ENCODE measurements around the gene SPATS2L. TPM values are rescaled to one million over a fixed set of nuclear protein-coding genes. Genes with fewer than 3 reads are reported as not detected.
A peak's percentile ranks its signal among the peaks of the same experiment; 100 is the strongest.

Gene SPATS2L
- total RNA-seq, 1 donor from 2014 or later = 192 TPM

DNA sequence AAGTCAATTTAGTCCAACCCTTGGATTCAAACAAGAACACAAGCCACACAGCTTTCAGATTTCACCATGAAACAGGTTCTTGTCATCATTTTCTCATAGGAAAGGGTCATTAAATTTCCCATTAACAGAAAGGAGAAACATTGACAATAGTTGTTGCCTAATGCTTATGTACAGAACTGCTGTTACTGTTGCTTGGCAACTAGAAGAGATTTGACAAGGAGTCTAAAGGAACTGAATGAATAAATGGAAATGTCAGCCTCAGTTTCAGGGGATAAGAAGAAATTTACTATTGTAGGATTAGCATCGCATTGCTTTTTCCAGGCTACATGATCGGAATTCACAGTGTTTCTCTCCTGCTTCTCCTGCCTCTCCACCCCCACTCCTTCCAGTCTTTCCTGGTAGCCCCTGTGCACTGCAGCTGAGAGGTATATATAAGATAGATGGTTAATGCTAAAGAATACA, 90.3 kb downstream of the SPATS2L start:
- Histone ChIP-seq H3K9ac (ENCODE audit: low read length) (no peak overlapping the region), H3K27ac (ENCODE audit: low read depth, low read length) (peak overlapping the region; percentile 44), H3K4me3 (ENCODE audit: insufficient read depth, low read depth, low read length) (peak overlapping the region; percentile 8), H3K4me1 (ENCODE audit: insufficient read depth, low read length) (peaks cover 19% of the 10 kb centered on the region), H3K79me2 (ENCODE audit: insufficient read depth, low read length) (peaks cover 45% of the 10 kb centered on the region), H2AFZ (ENCODE audit: low read depth, low read length) (no peak overlapping the region), H3K4me2 (ENCODE audit: low read length) (peak overlapping the region; percentile 76), H4K20me1 (ENCODE audit: insufficient read depth, low read length) (no peaks in the 10 kb centered on the region), H3K36me3 (ENCODE audit: insufficient read depth, low read length) (no peaks in the 10 kb centered on the region), H3K27me3 (ENCODE audit: insufficient read depth, low read length) (no peaks in the 10 kb centered on the region), H3K9me3 (ENCODE audit: insufficient read depth, low read depth, low read length) (no peaks in the 10 kb centered on the region)
- Mint-ChIP-seq H3K27me3 (ENCODE audit: low read depth, unreplicated experiment) (no peaks in the 10 kb centered on the region), H3K36me3 (ENCODE audit: low read depth, unreplicated experiment) (peaks cover 15% of the 10 kb centered on the region), H3K27ac (ENCODE audit: unreplicated experiment) (peak overlapping the region; percentile 60), H3K9me3 (ENCODE audit: unreplicated experiment) (no peaks in the 10 kb centered on the region), H3K4me1 (ENCODE audit: low read depth, unreplicated experiment) (peaks cover 46% of the 10 kb centered on the region), H3K4me3 (ENCODE audit: unreplicated experiment) (no peak overlapping the region)
- TF ChIP-seq EZH2 (IDR thresholded peaks at IDR 0.05; ENCODE audit: insufficient read depth, low read length) = no peak
- TF ChIP-seq CTCF (IDR thresholded peaks at IDR 0.05; ENCODE audit: insufficient read depth, low read depth, low read length) = no peak
- FAIRE-seq = no peak
- no peak for DNase-seq (ENCODE audit: low read depth)

- peak overlapping the region; percentile 66 for H3K27ac ChIP-seq (ENCODE audit: low read depth, low read length)
- peaks cover 13% of the 10 kb centered on the region for H3K36me3 Mint-ChIP-seq (ENCODE audit: low read depth, unreplicated experiment)
- peak overlapping the region; percentile 34 for H3K9ac ChIP-seq (ENCODE audit: low read length)
- peaks cover 19% of the 10 kb centered on the region for H3K4me1 ChIP-seq (ENCODE audit: insufficient read depth, low read length)
- no peaks in the 10 kb centered on the region for H3K9me3 ChIP-seq (ENCODE audit: insufficient read depth, low read depth, low read length)
- FAIRE-seq (peak; percentile 83), DNase-seq (ENCODE audit: low read depth) (peak; percentile 63)
- no peaks in the 10 kb centered on the region for H3K27me3 ChIP-seq (ENCODE audit: insufficient read depth, low read length)
- no peaks in the 10 kb centered on the region for H3K9me3 Mint-ChIP-seq (ENCODE audit: unreplicated experiment)
- TF ChIP-seq EZH2 (IDR thresholded peaks at IDR 0.05; ENCODE audit: insufficient read depth, low read length) (no peak), CTCF (IDR thresholded peaks at IDR 0.05; ENCODE audit: insufficient read depth, low read depth, low read length) (no peak)
- H4K20me1 ChIP-seq (ENCODE audit: insufficient read depth, low read length) = no peaks in the 10 kb centered on the region
- H3K79me2 ChIP-seq (ENCODE audit: insufficient read depth, low read length) = peaks cover 45% of the 10 kb centered on the region
- H3K4me3 Mint-ChIP-seq (ENCODE audit: unreplicated experiment) = no peak overlapping the region
- H3K36me3 ChIP-seq (ENCODE audit: insufficient read depth, low read length) = no peaks in the 10 kb centered on the region
- H2AFZ ChIP-seq (ENCODE audit: low read depth, low read length) = no peak overlapping the region
- peak overlapping the region; percentile 76 for H3K4me2 ChIP-seq (ENCODE audit: low read length)
- H3K4me1 Mint-ChIP-seq (ENCODE audit: low read depth, unreplicated experiment) = peaks cover 44% of the 10 kb centered on the region
- H3K27me3 Mint-ChIP-seq (ENCODE audit: low read depth, unreplicated experiment) = no peaks in the 10 kb centered on the region
- no peak overlapping the region for H3K4me3 ChIP-seq (ENCODE audit: insufficient read depth, low read depth, low read length)
- peak overlapping the region; percentile 79 for H3K27ac Mint-ChIP-seq (ENCODE audit: unreplicated experiment)
These were observed 91.3 kb downstream of the SPATS2L start for GRCh38 chr2:200397785-200398184.

DNA sequence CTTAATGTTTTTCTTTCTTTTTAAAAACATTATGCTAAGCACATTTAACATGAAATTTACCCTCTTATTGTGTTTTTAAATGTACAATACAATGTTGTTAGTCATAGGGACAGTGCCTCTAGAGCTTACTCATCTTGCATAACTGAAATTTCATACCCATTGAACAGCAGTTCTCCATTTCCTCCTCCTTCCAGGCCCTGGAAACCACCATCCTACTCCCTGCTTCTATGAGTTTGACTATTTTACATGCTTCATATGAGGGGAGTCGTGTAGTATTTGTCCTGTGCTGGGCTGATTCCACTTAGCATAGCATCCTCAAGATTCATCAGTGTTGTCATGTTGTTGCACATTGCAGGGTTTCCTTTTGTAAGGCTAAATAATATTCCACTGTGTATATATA, 92.6 kb downstream of the SPATS2L start:
- no peaks in the 10 kb centered on the region for H3K27me3 ChIP-seq (ENCODE audit: insufficient read depth, low read length)
- no peak overlapping the region for H3K9ac ChIP-seq (ENCODE audit: low read length)
- H3K4me2 ChIP-seq (ENCODE audit: low read length) = peak overlapping the region; percentile 16
- no peaks in the 10 kb centered on the region for H4K20me1 ChIP-seq (ENCODE audit: insufficient read depth, low read length)
- H2AFZ ChIP-seq (ENCODE audit: low read depth, low read length) = no peak overlapping the region
- Mint-ChIP-seq H3K27me3 (ENCODE audit: low read depth, unreplicated experiment) (no peaks in the 10 kb centered on the region), H3K27ac (ENCODE audit: unreplicated experiment) (peak overlapping the region; percentile 75), H3K4me1 (ENCODE audit: low read depth, unreplicated experiment) (peaks cover 49% of the 10 kb centered on the region), H3K4me3 (ENCODE audit: unreplicated experiment) (no peak overlapping the region), H3K36me3 (ENCODE audit: low read depth, unreplicated experiment) (peaks cover 19% of the 10 kb centered on the region), H3K9me3 (ENCODE audit: unreplicated experiment) (no peaks in the 10 kb centered on the region)
- H3K27ac ChIP-seq (ENCODE audit: low read depth, low read length) = peak overlapping the region; percentile 63
- peaks cover 54% of the 10 kb centered on the region for H3K79me2 ChIP-seq (ENCODE audit: insufficient read depth, low read length)
- H3K36me3 ChIP-seq (ENCODE audit: insufficient read depth, low read length) = no peaks in the 10 kb centered on the region
- TF ChIP-seq EZH2 (IDR thresholded peaks at IDR 0.05; ENCODE audit: insufficient read depth, low read length) (no peak), CTCF (IDR thresholded peaks at IDR 0.05; ENCODE audit: insufficient read depth, low read depth, low read length) (no peak)
- H3K4me1 ChIP-seq (ENCODE audit: insufficient read depth, low read length) = peaks cover 21% of the 10 kb centered on the region
- no peak overlapping the region for H3K4me3 ChIP-seq (ENCODE audit: insufficient read depth, low read depth, low read length)
- H3K9me3 ChIP-seq (ENCODE audit: insufficient read depth, low read depth, low read length) = no peaks in the 10 kb centered on the region
- FAIRE-seq = peak; percentile 54
- DNase-seq (ENCODE audit: low read depth) = peak; percentile 77
